ENCODE measurements around the gene CTNND2.
A peak's percentile ranks its signal among the peaks of the same experiment; 100 is the strongest.
"Not testable (repeated sequence)": the region's sequence is repeated elsewhere in the genome, so short reads cannot be mapped to it uniquely, and the experiment has no call there.

The CTNND2 gene

DNA sequence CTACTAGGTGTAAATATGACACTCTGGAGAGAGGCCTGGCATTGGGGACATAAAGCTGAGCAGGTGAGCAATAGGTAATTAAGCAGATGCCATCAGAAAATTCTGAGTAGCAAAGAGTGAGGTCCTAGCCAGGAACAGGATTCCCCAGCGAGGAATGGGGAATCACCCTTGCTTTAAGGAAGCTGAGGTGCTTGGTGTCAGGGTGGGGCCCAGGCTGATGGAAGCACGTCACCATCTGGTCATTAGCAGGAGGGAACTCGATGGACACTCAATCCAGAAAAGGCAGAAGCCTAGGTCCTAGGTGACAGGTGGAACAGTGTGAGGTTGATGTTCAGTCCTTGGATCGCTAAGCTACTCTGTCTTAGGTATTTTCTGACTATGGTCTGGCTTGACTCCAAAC lies 580.5 kb downstream of the CTNND2 start:
- no peak overlapping the region for H3K4me2 ChIP-seq (ENCODE audit: low read length, poor library complexity, severe bottlenecking)

GRCh38 chr5:11322133-11322532 lies 582.1 kb downstream of the CTNND2 start:
- H3K27me3 ChIP-seq (ENCODE audit: control insufficient read depth in 1 of 2, insufficient read depth in 1 of 2, low read length in 2 of 2), result no peaks in the 10 kb centered on the region
- no peak overlapping the region for H2BK5ac ChIP-seq (ENCODE audit: low read depth, low read length, poor library complexity, severe bottlenecking)
- H2AK5ac ChIP-seq (ENCODE audit: low read length, severe bottlenecking), result no peak overlapping the region
- DNase-seq, result peak; percentile 52
- H4K8ac ChIP-seq (ENCODE audit: low read length), result no peak overlapping the region
- no peak overlapping the region for H3K9ac ChIP-seq (ENCODE audit: low read length)
- 96% methylated on average over 2 of the region's 2 CpGs for WGBS
- H3K4me2 ChIP-seq (ENCODE audit: low read length, poor library complexity, severe bottlenecking), result no peak overlapping the region
- no peak overlapping the region for H3K4me3 ChIP-seq (ENCODE audit: insufficient read depth in 1 of 2, low read depth in 1 of 2, low read length in 2 of 2)
- no peaks in the 10 kb centered on the region for H3K36me3 ChIP-seq (ENCODE audit: control insufficient read depth in 1 of 2, insufficient read depth in 2 of 2, low read depth in 1 of 2, low read length in 2 of 2)
- H3K18ac ChIP-seq (ENCODE audit: low read depth in 1 of 2, low read length in 2 of 2), result no peak overlapping the region
- H3K79me1 ChIP-seq (replicated peaks; ENCODE audit: low read length, poor library complexity, severe bottlenecking), result no peaks in the 10 kb centered on the region
- no peak overlapping the region for H4K91ac ChIP-seq (ENCODE audit: low read length)
- no peak overlapping the region for H2BK15ac ChIP-seq (ENCODE audit: low read depth, poor library complexity, severe bottlenecking)
- H2BK120ac ChIP-seq (ENCODE audit: low read depth, low read length), result no peak overlapping the region
- no peak overlapping the region for H3K4ac ChIP-seq (ENCODE audit: low read depth in 1 of 2, low read length in 2 of 2)
- H3K9me3 ChIP-seq (ENCODE audit: control insufficient read depth, low read length), result no peaks in the 10 kb centered on the region
- no peak overlapping the region for H2AFZ ChIP-seq (ENCODE audit: low read depth, low read length)
- no peak overlapping the region for H3K23ac ChIP-seq (ENCODE audit: low read length in 2 of 2)
- no peak overlapping the region for H3K27ac ChIP-seq (ENCODE audit: low read length, poor library complexity, severe bottlenecking)
- H3K4me1 ChIP-seq (ENCODE audit: control insufficient read depth, insufficient read depth, low read depth, low read length), result no peaks in the 10 kb centered on the region
- no peak overlapping the region for H2BK12ac ChIP-seq (ENCODE audit: low read length in 2 of 2)
- H3K14ac ChIP-seq (ENCODE audit: low read length in 2 of 2), result no peak overlapping the region

More for the DNA sequence above, 580.5 kb downstream of the CTNND2 start:
- no peak overlapping the region for H2BK12ac ChIP-seq (ENCODE audit: low read length in 2 of 2)
- H4K8ac ChIP-seq (ENCODE audit: low read length), result no peak overlapping the region
- H3K79me1 ChIP-seq (replicated peaks; ENCODE audit: low read length, poor library complexity, severe bottlenecking), result no peaks in the 10 kb centered on the region
- no peak overlapping the region for H2BK5ac ChIP-seq (ENCODE audit: low read depth, low read length, poor library complexity, severe bottlenecking)
- DNase-seq, result no peak
- H3K27ac ChIP-seq (ENCODE audit: low read length, poor library complexity, severe bottlenecking), result no peak overlapping the region
- no peak overlapping the region for H4K91ac ChIP-seq (ENCODE audit: low read length)
- H3K9ac ChIP-seq (ENCODE audit: low read length), result no peak overlapping the region
- H2AFZ ChIP-seq (ENCODE audit: low read depth, low read length), result no peak overlapping the region
- no peaks in the 10 kb centered on the region for H3K9me3 ChIP-seq (ENCODE audit: control insufficient read depth, low read length)
- H3K14ac ChIP-seq (ENCODE audit: low read length in 2 of 2), result no peak overlapping the region
- H3K27me3 ChIP-seq (ENCODE audit: control insufficient read depth in 1 of 2, insufficient read depth in 1 of 2, low read length in 2 of 2), result no peaks in the 10 kb centered on the region
- H3K4ac ChIP-seq (ENCODE audit: low read depth in 1 of 2, low read length in 2 of 2), result no peak overlapping the region
- no peak overlapping the region for H2AK5ac ChIP-seq (ENCODE audit: low read length, severe bottlenecking)
- no peaks in the 10 kb centered on the region for H3K4me1 ChIP-seq (ENCODE audit: control insufficient read depth, insufficient read depth, low read depth, low read length)
- H2BK15ac ChIP-seq (ENCODE audit: low read depth, poor library complexity, severe bottlenecking), result no peak overlapping the region
- no peak overlapping the region for H3K18ac ChIP-seq (ENCODE audit: low read depth in 1 of 2, low read length in 2 of 2)
- H3K36me3 ChIP-seq (ENCODE audit: control insufficient read depth in 1 of 2, insufficient read depth in 2 of 2, low read depth in 1 of 2, low read length in 2 of 2), result no peaks in the 10 kb centered on the region
- no peak overlapping the region for H2BK120ac ChIP-seq (ENCODE audit: low read depth, low read length)
- H3K23ac ChIP-seq (ENCODE audit: low read length in 2 of 2), result no peak overlapping the region
- H3K4me3 ChIP-seq (ENCODE audit: insufficient read depth in 1 of 2, low read depth in 1 of 2, low read length in 2 of 2), result no peak overlapping the region
- WGBS, result 68% methylated on average over 4 of the region's 4 CpGs

GRCh38 chr5:11319836-11320580 lies 584.2 kb downstream of the CTNND2 start:
- H3K9ac ChIP-seq (ENCODE audit: low read length), result no peak overlapping the region
- no peaks in the 10 kb centered on the region for H3K36me3 ChIP-seq (ENCODE audit: control insufficient read depth in 1 of 2, insufficient read depth in 2 of 2, low read depth in 1 of 2, low read length in 2 of 2)
- H2AK5ac ChIP-seq (ENCODE audit: low read length, severe bottlenecking), result no peak overlapping the region
- no peak overlapping the region for H3K14ac ChIP-seq (ENCODE audit: low read length in 2 of 2)
- H3K4ac ChIP-seq (ENCODE audit: low read depth in 1 of 2, low read length in 2 of 2), result no peak overlapping the region
- H3K4me2 ChIP-seq (ENCODE audit: low read length, poor library complexity, severe bottlenecking), result no peak overlapping the region
- no peak overlapping the region for H2AFZ ChIP-seq (ENCODE audit: low read depth, low read length)
- H4K8ac ChIP-seq (ENCODE audit: low read length), result no peak overlapping the region
- H2BK120ac ChIP-seq (ENCODE audit: low read depth, low read length), result no peak overlapping the region
- no peak overlapping the region for H2BK12ac ChIP-seq (ENCODE audit: low read length in 2 of 2)
- no peak overlapping the region for H3K23ac ChIP-seq (ENCODE audit: low read length in 2 of 2)
- no peak overlapping the region for H3K27ac ChIP-seq (ENCODE audit: low read length, poor library complexity, severe bottlenecking)
- no peaks in the 10 kb centered on the region for H3K79me1 ChIP-seq (replicated peaks; ENCODE audit: low read length, poor library complexity, severe bottlenecking)
- no peak overlapping the region for H2BK5ac ChIP-seq (ENCODE audit: low read depth, low read length, poor library complexity, severe bottlenecking)
- no peaks in the 10 kb centered on the region for H3K27me3 ChIP-seq (ENCODE audit: control insufficient read depth in 1 of 2, insufficient read depth in 1 of 2, low read length in 2 of 2)
- no peaks in the 10 kb centered on the region for H3K4me1 ChIP-seq (ENCODE audit: control insufficient read depth, insufficient read depth, low read depth, low read length)
- H3K9me3 ChIP-seq (ENCODE audit: control insufficient read depth, low read length), result no peaks in the 10 kb centered on the region
- WGBS, result 46% methylated on average over 6 of the region's 7 CpGs
- no peak overlapping the region for H2BK15ac ChIP-seq (ENCODE audit: low read depth, poor library complexity, severe bottlenecking)
- H3K4me3 ChIP-seq (ENCODE audit: insufficient read depth in 1 of 2, low read depth in 1 of 2, low read length in 2 of 2), result no peak overlapping the region
- H3K18ac ChIP-seq (ENCODE audit: low read depth in 1 of 2, low read length in 2 of 2), result no peak overlapping the region
- peak; percentile 80 for DNase-seq
- no peak overlapping the region for H4K91ac ChIP-seq (ENCODE audit: low read length)

DNA sequence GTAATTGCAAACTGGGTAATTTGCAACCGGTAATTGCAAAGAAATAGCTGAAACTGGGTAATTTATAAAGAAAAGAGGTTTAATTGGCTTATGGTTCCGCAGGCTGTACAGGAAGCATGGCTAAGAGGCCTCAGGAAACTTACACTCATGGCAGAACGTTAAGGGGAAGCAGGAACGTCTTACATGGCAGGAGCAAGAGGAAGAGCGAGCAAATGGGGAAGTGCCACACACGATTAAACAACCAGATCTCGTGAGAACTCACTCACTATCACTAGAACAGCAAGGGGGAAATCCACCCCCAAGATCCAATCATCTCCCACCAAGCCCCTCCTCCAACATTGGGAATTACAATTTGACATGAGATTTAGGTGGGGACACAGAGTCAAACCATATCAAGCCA lies 590.6 kb downstream of the CTNND2 start:
- not testable (repeated sequence) for H3K4me2 ChIP-seq (ENCODE audit: low read length, poor library complexity, severe bottlenecking); H4K8ac ChIP-seq (ENCODE audit: low read length); H3K36me3 ChIP-seq (ENCODE audit: control insufficient read depth in 1 of 2, insufficient read depth in 2 of 2, low read depth in 1 of 2, low read length in 2 of 2); H3K79me1 ChIP-seq (replicated peaks; ENCODE audit: low read length, poor library complexity, severe bottlenecking); H2BK5ac ChIP-seq (ENCODE audit: low read depth, low read length, poor library complexity, severe bottlenecking); H3K9ac ChIP-seq (ENCODE audit: low read length); H3K4me3 ChIP-seq (ENCODE audit: insufficient read depth in 1 of 2, low read depth in 1 of 2, low read length in 2 of 2); H3K4me1 ChIP-seq (ENCODE audit: control insufficient read depth, insufficient read depth, low read depth, low read length); H3K18ac ChIP-seq (ENCODE audit: low read depth in 1 of 2, low read length in 2 of 2); H2BK120ac ChIP-seq (ENCODE audit: low read depth, low read length); DNase-seq; H2AK5ac ChIP-seq (ENCODE audit: low read length, severe bottlenecking); H2BK12ac ChIP-seq (ENCODE audit: low read length in 2 of 2); H3K27me3 ChIP-seq (ENCODE audit: control insufficient read depth in 1 of 2, insufficient read depth in 1 of 2, low read length in 2 of 2); H3K14ac ChIP-seq (ENCODE audit: low read length in 2 of 2); H2AFZ ChIP-seq (ENCODE audit: low read depth, low read length); H3K23ac ChIP-seq (ENCODE audit: low read length in 2 of 2); H2BK15ac ChIP-seq (ENCODE audit: low read depth, poor library complexity, severe bottlenecking); H3K27ac ChIP-seq (ENCODE audit: low read length, poor library complexity, severe bottlenecking); H3K4ac ChIP-seq (ENCODE audit: low read depth in 1 of 2, low read length in 2 of 2); H4K91ac ChIP-seq (ENCODE audit: low read length); H3K9me3 ChIP-seq (ENCODE audit: control insufficient read depth, low read length)
- WGBS, result 82% methylated on average over 7 of the region's 7 CpGs
